ENCODE results near the gene FGD2. TPM values are rescaled to one million over a fixed set of nuclear protein-coding genes. Genes with fewer than 3 reads are reported as not detected.
A peak's percentile ranks its signal among the peaks of the same experiment; 100 is the strongest.

Gene FGD2
- total and polyA plus RNA-seq, 9 of the 15 experiments (the other 6 are each of a cell fraction or from before 2014, with no cell fraction given), result 0.09 TPM; not detected in 8

DNA sequence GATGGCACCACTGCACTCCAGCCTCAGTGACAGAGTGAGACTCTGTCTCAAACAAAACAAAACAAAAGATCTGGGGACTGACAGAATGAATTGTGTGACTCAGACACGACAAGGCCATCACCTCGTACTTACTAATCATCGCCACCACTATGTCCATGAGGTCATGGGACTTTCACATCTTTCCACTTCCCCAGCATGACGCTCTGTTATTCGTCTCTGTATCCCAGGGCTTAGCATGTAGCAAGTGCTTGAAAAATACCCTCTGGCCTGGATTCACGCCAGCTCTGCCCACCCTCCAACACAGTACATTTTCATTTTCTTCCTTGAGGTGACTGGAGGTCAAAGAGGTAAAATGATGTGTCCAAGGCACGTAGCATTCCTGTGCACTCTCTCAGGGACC, 27.8 kb downstream of the FGD2 start (continued):
- no peak for TF ChIP-seq BRD9 (IDR thresholded peaks at IDR 0.05; ENCODE audit: low read depth, partially characterized antibody)
- 0 out of 2 replicates have a peak, but pooled peaks have one; percentile 20 for TF ChIP-seq ZNF12 (CRISPR knock-in tag; IDR thresholded peaks at IDR 0.05)
- TF ChIP-seq CBFA2T3 (IDR thresholded peaks at IDR 0.05), result peak; percentile 35; the same call in 1 of the 2 replicates
- peak; percentile 89 for TF ChIP-seq MEIS2 (IDR thresholded peaks at IDR 0.05; ENCODE audit: partially characterized antibody)
- TF ChIP-seq, protein P1, sequence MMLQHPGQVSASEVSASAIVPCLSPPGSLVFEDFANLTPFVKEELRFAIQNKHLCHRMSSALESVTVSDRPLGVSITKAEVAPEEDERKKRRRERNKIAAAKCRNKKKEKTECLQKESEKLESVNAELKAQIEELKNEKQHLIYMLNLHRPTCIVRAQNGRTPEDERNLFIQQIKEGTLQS (IDR thresholded peaks at IDR 0.05), result peak; percentile 88
- TF ChIP-seq, protein P1 (CRISPR knock-in tag; conservative IDR thresholded peaks at IDR 0.05), result no peak
- no peak for TF ChIP-seq RFX7 (CRISPR knock-in tag; IDR thresholded peaks at IDR 0.05)
- no peak for TF ChIP-seq KAT8 (IDR thresholded peaks at IDR 0.05; ENCODE audit: low read depth)
- TF ChIP-seq CREB1 (IDR thresholded peaks at IDR 0.05), result peak; percentile 49; the same call in 1 of the 2 replicates
- no peak for TF ChIP-seq CREB1 (CRISPR knock-in tag; IDR thresholded peaks at IDR 0.05)
- no peak for TF ChIP-seq SMAD3 (CRISPR knock-in tag; conservative IDR thresholded peaks at IDR 0.05)
- no peak for TF ChIP-seq TCF7L2 (IDR thresholded peaks at IDR 0.05; ENCODE audit: low read depth, low read length)
- TF ChIP-seq SPI1 (IDR thresholded peaks at IDR 0.05; ENCODE audit: borderline replicate concordance, low read depth, low read length), result peak; percentile 55; the same call in 1 of the 2 replicates
- TF ChIP-seq KDM5B (IDR thresholded peaks at IDR 0.05; ENCODE audit: insufficient replicate concordance, low read depth, low read length), result no peak
- TF ChIP-seq NFE2 (IDR thresholded peaks at IDR 0.05; ENCODE audit: low read depth), result no peak
- TF ChIP-seq HDAC1 (IDR thresholded peaks at IDR 0.05), result peak in 1 of 2 experiments; percentile 52; a peak in 1 of 4 replicates
- peak; percentile 66 for TF ChIP-seq ATF7 (IDR thresholded peaks at IDR 0.05)
- 0 out of 2 replicates have a peak, but pooled peaks have one; percentile 10 for TF ChIP-seq ZFX (CRISPR knock-in tag; IDR thresholded peaks at IDR 0.05)
- no peak for TF ChIP-seq MYNN (IDR thresholded peaks at IDR 0.05)
- TF ChIP-seq MYNN (CRISPR knock-in tag; IDR thresholded peaks at IDR 0.05), result no peak
- TF ChIP-seq RCOR1 (IDR thresholded peaks at IDR 0.05; ENCODE audit: borderline replicate concordance in 1 of 2, low read depth in 2 of 2, low read length in 2 of 2), result peak in 1 of 2 experiments; percentile 21; a peak in 1 of 4 replicates
- TF ChIP-seq ARID1B (IDR thresholded peaks at IDR 0.05), result peak; percentile 54
- no peak for TF ChIP-seq SMAD1 (IDR thresholded peaks at IDR 0.05; ENCODE audit: low read depth, low read length, partially characterized antibody)
- peak; percentile 67 for TF ChIP-seq PKNOX1 (IDR thresholded peaks at IDR 0.05)
- no peak for TF ChIP-seq E2F5 (CRISPR knock-in tag; IDR thresholded peaks at IDR 0.05)
- peak; percentile 74; the same call in 1 of the 2 replicates for TF ChIP-seq JUND (IDR thresholded peaks at IDR 0.05; ENCODE audit: borderline replicate concordance, low read depth, low read length)
- peak; percentile 76 for TF ChIP-seq JUND (tag; IDR thresholded peaks at IDR 0.05; ENCODE audit: borderline replicate concordance, low read depth, low read length)
- 0 out of 2 replicates have a peak, but pooled peaks have one; percentile 23 for TF ChIP-seq BACH1 (tag; IDR thresholded peaks at IDR 0.05)
- no peak for TF ChIP-seq XRCC4 (IDR thresholded peaks at IDR 0.05; ENCODE audit: extremely low read depth, insufficient read depth, insufficient read length)
- TF ChIP-seq, protein P2, sequence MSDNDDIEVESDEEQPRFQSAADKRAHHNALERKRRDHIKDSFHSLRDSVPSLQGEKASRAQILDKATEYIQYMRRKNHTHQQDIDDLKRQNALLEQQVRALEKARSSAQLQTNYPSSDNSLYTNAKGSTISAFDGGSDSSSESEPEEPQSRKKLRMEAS (CRISPR knock-in tag; IDR thresholded peaks at IDR 0.05), result peak; percentile 33
